Hepatocyte (in vitro differentiated cells): Measurements from ENCODE around the gene PRSS21.

ENCODE experiments used
- EZH2phosphoT487 ChIP-seq: fragments of 200-600 bp; sonication (generic); IDR thresholded peaks from one replicate; pipeline ENCODE4 v1.6.1; 2018; ENCODE audit warnings: antibody characterized with exemption, mild to moderate bottlenecking, low read depth, moderate library complexity; ENCODE audit not compliant: unreplicated experiment, severe bottlenecking
- TF ChIP-seq, protein P1 (sequence below): fragments of 200-600 bp; sonication (generic); IDR thresholded peaks from 2 replicates; pipeline ENCODE4 v1.5.1; 2016; ENCODE audit warnings: antibody characterized with exemption, mild to moderate bottlenecking; ENCODE audit not compliant: poor library complexity

DNA sequence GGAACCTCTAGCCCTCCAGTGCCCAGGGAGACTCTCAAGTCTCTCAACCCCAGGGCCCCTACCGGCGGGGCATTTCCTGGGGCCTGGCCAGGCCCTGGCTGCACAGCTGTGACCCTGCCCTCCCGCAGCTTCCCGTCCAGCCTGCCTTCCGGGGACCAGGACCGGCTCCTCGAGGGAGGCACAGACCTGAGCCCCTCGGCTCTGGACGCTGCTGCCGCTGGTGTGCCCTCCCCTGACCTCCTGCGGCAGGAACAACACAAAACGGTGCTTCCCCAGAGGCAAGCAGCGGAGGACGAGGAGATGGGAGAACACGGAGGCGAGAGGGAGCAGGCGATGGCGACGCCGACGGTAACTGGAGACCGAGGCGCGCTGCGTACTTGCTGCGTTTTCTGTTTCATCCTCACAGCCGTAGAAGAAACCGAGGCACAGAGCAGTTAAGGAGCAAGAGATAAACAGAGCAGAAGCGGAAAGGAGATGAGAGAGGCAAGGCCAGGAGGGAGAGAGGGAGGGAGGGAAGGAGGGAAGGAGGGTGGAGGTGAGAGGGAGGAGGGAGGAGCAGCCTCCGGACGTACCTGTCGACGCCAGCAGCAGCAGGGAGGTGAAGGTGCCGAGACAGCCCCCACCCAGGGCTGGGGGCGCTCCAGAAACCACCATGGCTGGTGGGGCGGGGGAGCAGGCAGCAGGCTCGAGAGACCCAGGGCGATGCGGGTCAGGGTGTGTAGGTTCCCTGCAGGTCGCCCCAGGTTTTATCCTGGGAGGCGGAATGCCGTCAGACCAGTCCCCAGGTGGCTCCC, 40.6 kb downstream of the PRSS21 start, which contains the start of gene PRSS22:
- TF ChIP-seq, protein P1, sequence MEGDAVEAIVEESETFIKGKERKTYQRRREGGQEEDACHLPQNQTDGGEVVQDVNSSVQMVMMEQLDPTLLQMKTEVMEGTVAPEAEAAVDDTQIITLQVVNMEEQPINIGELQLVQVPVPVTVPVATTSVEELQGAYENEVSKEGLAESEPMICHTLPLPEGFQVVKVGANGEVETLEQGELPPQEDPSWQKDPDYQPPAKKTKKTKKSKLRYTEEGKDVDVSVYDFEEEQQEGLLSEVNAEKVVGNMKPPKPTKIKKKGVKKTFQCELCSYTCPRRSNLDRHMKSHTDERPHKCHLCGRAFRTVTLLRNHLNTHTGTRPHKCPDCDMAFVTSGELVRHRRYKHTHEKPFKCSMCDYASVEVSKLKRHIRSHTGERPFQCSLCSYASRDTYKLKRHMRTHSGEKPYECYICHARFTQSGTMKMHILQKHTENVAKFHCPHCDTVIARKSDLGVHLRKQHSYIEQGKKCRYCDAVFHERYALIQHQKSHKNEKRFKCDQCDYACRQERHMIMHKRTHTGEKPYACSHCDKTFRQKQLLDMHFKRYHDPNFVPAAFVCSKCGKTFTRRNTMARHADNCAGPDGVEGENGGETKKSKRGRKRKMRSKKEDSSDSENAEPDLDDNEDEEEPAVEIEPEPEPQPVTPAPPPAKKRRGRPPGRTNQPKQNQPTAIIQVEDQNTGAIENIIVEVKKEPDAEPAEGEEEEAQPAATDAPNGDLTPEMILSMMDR = no peak
- no peak for TF ChIP-seq EZH2phosphoT487
